H1 (cell line): ENCODE measurements around the gene MT1B. TPM values are rescaled to one million over a fixed set of nuclear protein-coding genes. Genes with fewer than 3 reads are reported as not detected.

Experiments
- ASH2L ChIP-seq: fragments of 200-600, 300-600 bp; sonication (generic); IDR thresholded peaks from one replicate; pipeline ENCODE4 v1.7.1; 2017; ENCODE audit warnings: low read length
- CBX8 ChIP-seq: fragments of 300-800, 300-1000 bp; sonication (generic); IDR thresholded peaks from 2 replicates; pipeline ENCODE4 v1.7.1; 2016; ENCODE audit warnings: low read depth, low read length, borderline replicate concordance
- CTBP2 ChIP-seq: IDR thresholded peaks from 2 replicates; pipeline ENCODE4 v1.7.0; 2011; ENCODE audit warnings: borderline replicate concordance, mild to moderate bottlenecking, moderate library complexity, mixed read lengths, low read length; ENCODE audit not compliant: insufficient read depth, insufficient read length
- PHF8 ChIP-seq: fragments of 200-600 bp; sonication (generic); conservative IDR thresholded peaks from 2 replicates; pipeline ENCODE4 v1.7.1; 2012; ENCODE audit warnings: low read depth, mild to moderate bottlenecking, inconsistent platforms, low read length, moderate library complexity
- USF2 ChIP-seq: IDR thresholded peaks from 2 replicates; pipeline ENCODE4 v1.6.1; 2011; ENCODE audit warnings: low read length, improper control_type of control experiment
- polyA plus RNA-seq, 7 experiments: library from polyadenylated mRNA; depleted of rRNA in 3 of 7; stranded (reverse) in 5 of 7; unstranded in 2 of 7; fragments of >200 nt in 5 of 7; fragments of 200-250 nt in 2 of 7; gene quantifications; 1 replicate in 5 of 7; 2 replicates in 1 of 7; 4 replicates in 1 of 7; pipeline versions ENCODE4 v1.2.1 to v1.2.3, GENCODE V29; 2011 to 2013; ENCODE audit warnings: missing spikeins in 2 of 7, mixed read lengths in 2 of 7
- total RNA-seq: library from RNA; stranded (reverse); fragmentation: NEBNext Ultra II Directional; extraction: Animal tissue kit (Norgen Biotek cat#: 25700); gene quantifications from 2 replicates; pipeline ENCODE4 v1.2.1, GENCODE V29; 2021
- TF ChIP-seq, protein P1 (sequence below): IDR thresholded peaks from 2 replicates; pipeline ENCODE4 v1.6.1; 2012; ENCODE audit warnings: inconsistent platforms

The MT1B gene
- total and polyA plus RNA-seq, 2 of the 8 experiments (the other 6 are each of a cell fraction or from before 2014, with no cell fraction given): not detected

DNA sequence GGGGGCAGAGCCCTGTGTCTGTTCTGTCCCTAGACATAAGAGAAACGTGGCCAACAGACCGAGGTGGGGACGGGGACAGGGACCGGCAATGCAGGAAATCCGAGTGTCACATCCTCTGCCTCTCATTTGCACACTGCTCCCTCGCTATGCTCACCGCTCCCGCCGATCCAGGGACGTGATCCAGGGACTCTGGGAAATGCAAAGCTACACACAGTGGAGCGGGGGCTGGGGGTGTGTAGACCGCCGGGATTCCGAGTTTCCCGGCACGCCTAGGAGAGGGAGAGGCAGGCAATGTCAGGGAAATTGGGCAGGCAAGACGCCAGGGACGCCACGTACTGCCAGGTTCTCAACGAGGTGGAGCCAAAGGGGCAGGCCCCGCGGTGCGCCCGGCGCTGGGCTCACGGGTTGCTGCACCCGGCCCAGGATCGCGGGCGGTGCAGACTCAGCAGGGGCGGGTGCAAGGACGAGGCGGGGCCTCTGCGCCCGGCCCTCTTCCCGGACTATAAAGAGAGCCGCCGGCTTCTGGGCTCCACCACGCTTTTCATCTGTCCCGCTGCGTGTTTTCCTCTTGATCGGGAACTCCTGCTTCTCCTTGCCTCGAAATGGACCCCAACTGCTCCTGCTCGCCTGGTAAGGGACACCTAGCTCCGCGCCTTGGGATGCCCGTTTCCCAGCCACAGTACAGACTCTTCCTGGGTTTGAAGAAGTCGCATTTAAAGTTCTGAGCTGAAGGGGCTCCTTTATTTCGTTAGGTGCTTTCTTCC lies 30.4 kb downstream of the MT1B start, which contains the start of gene MT1X (continued):
- TF ChIP-seq ASH2L (peak; percentile 27), PHF8 (0 out of 2 replicates have a peak, but pooled peaks have one; percentile 14), USF2 (no peak), CBX8 (no peak), CTBP2 (no peak)
- TF ChIP-seq, protein P1, sequence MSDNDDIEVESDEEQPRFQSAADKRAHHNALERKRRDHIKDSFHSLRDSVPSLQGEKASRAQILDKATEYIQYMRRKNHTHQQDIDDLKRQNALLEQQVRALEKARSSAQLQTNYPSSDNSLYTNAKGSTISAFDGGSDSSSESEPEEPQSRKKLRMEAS: peak; percentile 46; the same call in 1 of the 2 replicates
